HG03460 (cell line): ENCODE measurements around the gene ZMYM4.

ENCODE experiments used
- ATAC-seq: cut with Tn5 transposase; IDR thresholded peaks from one replicate; pipeline ENCODE4 v1.9.1; 2021; ENCODE audit not compliant: unreplicated experiment

Gene ZMYM4

DNA sequence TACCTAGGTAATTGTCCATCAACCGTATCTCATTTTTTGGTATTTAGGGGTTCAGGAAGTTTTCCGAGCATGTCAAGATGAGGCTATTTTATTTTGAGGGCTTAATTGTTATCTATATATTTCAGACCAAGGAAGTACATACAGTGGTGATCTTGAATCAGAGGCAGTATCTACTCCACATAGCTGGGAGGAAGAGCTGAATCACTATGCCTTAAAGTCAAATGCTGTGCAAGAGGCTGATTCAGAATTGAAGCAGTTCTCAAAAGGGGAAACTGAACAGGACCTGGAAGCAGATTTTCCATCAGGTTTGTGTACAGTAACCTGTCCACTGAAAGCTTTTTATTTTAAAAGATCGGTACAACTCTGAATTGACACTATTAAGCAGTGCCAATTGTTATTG, 130.2 kb downstream of the ZMYM4 start:
- no peak for ATAC-seq

DNA sequence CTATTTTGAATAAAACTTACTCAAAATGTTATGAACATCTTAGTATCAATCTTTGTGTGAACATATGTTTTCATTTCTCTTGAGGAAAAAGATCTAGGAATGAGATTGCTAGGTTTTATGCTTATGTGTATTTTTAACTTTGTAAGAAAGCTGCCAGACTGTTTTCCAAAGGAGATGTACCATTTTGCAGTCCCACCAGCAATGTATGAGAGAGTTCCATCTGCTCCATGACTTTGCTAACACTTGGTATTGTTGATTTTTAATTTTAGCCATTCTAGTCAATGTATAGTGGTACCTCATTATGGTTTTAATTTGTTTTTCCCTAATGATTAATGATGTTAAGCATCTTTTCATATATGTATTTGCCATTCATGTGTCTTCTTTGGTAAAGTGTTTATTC, 132.5 kb downstream of the ZMYM4 start:
- no peak for ATAC-seq

DNA sequence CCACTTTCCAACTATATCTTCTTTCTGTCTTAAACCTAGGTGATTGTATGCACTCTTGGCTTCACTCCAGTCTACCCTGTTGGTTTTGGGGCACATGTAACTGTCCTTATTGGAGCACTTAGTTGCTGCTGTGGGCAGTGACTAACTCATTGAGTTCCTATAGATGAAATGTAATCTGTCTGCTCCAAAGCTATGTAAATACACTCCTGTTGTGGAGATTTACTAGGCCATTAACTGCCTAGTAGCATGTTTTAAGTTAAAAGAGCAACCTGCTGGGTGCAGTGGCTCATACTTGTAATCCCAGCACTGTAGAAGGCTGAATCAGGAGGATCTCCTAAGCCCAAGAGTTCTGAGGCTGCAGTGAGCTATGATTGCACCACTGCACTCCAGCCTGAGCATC, 137.6 kb downstream of the ZMYM4 start:
- ATAC-seq, result no peak

DNA sequence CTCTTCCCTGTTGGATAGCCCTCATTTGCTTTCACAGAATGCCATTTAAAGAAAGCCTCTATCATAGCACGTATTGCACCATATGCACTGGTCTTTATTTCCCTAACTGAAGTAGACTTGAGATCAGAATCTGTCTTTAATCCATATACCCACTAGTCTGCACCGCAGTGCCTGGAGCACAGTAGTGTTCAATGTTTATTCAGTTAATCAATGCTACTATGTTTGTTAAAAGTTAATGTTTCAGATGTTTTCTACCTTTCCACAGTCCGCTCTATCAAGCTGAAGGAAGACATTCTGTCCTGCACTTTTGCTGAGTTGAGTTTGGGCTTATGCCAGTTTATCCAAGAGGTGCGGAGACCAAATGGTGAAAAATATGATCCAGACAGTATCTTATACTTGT, 139.2 kb downstream of the ZMYM4 start:
- no peak for ATAC-seq

DNA sequence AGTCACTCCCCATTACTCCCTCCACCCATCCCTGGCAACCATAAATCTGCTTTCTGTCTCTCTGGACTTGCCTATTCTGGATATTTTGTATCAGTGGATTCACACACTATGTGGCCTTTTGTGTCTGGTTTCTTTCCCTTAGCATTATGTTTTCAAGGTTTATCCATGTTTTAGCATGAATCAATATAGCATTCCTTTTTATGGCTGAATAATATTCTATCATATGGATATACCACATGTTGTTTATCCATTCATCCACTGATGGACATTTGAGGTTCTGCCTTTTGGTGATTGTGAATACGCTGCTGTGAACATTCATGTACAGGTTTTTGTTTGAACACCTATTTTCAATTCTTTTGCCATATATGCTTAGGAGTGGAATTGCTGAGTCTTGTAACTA, 140.4 kb downstream of the ZMYM4 start:
- no peak for ATAC-seq

DNA sequence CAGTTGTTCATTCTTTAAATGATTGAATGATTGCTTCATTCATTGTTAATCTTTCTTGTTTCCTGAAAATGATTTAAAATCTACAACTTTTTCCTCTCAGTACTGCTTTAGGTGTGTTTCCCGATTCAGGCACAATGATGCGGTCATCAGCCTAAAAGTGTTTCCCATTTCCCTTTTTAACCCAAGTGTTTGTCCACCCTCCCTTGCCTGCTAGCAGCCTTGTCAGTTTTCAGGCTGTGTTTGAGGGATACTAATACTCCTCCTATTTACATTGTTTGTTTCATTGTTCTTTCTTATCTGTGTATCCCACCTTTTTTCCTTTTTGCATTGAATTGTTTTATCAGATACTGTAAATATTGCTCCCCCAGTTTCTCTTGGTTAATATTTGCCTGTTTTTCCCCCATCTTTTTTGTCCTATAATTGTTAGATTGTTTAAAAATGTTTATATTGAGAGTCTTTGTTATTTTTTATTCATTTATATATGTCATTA, 157.6 kb downstream of the ZMYM4 start:
- no peak for ATAC-seq

DNA sequence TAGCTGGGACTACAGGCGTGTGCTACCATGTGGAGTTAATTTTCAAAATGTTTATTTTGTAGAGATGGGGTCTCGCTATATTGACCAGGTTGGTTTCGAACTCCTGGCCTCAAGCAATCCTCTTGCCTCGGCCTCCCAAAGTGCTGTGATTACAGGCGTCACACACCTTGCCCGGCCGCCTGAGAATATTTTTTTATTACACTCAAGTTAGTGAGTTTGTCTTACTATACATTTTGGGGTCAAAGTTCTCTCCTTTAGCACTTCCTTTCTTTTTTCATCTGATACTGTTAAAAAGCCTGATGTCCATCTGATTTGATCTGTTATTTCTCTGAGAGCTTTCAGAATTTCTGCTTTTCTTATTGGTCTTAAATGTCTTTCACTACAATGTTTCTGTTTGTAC, 159.9 kb downstream of the ZMYM4 start:
- no peak for ATAC-seq

DNA sequence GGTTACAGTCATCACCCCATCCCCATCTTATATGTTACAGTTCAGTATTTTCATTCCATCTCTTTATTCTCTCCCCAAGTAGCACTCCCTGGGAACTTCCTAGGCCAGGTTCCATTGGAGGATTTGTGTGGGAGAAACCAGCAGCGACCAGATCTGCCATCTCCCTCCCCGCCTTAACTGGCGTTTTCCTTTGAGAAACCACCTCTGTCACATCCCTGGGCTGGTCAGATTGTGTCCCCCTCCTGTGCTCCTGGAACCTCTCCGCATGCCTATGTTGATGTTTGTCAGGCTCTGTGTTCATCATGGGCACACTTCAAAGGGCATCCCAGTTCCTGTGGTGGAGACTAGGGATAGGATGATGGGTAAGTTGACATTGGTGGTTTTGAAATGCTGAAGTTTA, 162.3 kb downstream of the ZMYM4 start:
- ATAC-seq, result no peak

DNA sequence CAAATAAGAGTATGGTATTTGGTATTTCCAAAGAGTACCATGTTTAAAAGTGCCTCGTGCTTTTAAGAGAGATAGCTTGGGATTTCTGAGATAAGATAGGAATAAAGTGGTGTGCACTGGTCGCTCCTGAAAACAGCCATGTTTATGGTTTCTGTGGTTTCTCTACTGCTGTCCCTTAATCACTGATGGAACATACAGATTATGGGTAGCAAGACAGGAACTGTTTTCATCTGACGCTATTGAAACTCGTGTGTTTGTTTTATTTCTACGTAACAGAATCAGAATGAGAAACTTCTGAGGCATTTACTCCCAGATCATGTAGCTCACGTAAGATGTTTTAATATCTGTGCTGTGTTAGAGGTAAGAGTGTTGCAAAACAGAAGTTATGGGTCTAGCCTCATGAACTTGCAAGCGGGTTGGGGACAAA, 162.7 kb downstream of the ZMYM4 start:
- ATAC-seq, result no peak

DNA sequence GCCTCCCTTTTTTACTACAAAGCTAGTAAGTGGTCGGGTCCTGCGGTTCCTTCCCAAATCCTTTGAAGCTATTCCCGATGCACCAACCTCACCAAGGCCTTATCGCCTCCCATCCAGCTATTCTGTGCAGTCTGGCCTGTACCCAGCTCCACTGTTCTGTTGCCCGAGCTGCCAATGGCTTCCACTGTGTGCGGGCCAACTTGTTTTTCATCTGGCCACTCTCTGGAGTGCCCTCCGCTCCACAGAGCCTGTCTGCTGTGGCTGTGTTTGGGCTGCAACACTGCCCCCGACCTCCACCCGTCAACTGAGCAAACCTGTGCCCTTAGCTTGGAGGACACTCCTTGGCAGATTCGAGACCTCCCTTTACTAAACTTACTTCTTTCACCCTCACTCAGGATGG, 163.7 kb downstream of the ZMYM4 start:
- ATAC-seq, result no peak

DNA sequence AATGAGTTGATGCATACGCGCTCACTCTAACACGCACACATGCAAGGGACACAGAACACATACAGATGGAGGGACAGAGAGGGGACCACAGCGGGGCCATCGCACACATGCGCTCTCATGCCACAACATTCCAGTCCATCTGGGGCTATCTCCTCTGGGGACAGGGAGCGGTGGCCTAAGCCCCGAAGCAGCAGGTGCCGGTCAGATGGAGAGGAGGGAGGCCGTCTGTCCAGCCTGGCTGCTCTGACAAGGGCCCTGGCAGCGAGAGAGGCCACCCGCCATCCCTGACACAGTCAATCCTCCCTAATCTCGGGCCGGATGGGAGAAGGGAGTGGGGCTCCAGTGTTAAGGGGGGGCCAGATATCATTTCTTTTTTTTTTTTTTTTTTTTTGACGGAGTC, 165.2 kb downstream of the ZMYM4 start:
- ATAC-seq, result no peak

DNA sequence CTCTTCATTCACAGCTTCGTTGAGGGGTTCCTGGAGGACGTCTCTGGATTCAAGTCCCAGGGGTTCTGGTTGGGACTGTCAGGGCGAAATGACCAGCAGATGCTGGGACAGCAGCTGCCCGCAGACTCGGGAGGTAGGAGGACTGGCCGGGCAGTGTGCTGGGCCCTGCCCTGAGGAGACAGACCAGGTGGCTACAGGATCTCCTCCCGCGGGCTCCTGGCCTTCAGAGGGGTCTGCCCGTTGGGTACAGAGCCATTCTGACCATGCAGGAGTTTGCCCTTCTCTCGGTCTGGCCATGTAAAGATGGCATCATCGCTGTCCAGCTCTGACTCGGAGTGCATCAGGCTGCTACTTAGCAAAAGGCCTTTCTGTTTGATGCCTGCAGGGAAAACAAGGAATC, 166.2 kb downstream of the ZMYM4 start:
- ATAC-seq, result no peak

DNA sequence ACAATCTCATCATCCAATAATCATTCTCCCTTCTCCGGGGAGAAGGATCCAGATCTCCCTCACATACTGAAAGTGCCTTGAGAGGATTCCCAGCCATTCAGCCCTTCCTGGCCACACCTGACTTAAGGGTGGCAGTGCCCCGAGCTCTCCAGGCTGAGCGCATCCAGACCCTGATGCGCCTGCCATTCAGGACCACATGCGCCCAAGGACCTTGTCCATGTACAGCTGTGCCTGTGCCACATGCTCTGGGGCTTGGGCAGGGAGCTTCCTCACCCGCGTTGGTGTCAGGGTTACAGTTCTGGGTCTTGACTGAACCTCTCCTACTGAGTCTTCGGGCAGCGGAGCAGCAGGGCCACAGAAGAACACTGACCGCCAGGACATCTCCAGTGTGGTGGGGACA, 167.6 kb downstream of the ZMYM4 start:
- no peak for ATAC-seq

DNA sequence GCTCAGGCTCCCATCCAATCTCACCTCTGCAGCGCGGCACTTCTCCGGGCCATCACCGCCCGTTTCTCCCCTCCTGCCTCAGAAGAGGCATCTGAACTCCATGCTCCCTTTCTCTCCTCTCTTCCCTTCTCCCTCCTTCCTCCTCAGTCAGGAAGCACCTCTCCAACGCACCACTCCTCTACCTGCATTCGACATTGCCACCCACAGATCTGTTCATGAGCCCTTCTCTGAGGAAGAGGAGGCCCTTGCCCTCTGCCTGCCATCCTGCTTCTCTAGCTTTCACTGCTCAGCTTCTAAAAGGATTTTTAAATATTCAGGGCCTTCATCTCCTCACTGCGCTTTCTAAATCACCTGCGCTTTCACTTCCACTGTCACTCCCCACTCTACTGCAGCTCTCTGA, 168.7 kb downstream of the ZMYM4 start:
- no peak for ATAC-seq

DNA sequence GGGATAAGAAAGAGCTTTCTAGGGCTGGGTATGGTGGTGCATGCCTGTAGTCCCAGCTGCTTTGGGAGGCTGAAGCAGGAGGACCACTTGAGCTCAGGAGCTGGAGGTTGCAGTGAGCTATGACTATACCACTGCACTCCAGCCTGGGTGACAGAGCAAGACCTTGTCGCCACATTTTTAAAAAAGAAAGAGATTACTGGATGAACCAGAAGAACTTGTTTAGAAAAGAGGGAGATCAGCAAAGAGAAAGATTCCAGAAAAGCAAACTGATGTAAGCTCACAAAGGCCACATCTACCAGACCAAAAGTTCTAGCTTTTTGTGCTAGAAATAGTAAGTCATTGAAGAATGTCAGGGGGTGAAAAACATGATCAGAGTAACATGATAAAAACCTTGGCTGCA, 171.1 kb downstream of the ZMYM4 start:
- ATAC-seq, result no peak

DNA sequence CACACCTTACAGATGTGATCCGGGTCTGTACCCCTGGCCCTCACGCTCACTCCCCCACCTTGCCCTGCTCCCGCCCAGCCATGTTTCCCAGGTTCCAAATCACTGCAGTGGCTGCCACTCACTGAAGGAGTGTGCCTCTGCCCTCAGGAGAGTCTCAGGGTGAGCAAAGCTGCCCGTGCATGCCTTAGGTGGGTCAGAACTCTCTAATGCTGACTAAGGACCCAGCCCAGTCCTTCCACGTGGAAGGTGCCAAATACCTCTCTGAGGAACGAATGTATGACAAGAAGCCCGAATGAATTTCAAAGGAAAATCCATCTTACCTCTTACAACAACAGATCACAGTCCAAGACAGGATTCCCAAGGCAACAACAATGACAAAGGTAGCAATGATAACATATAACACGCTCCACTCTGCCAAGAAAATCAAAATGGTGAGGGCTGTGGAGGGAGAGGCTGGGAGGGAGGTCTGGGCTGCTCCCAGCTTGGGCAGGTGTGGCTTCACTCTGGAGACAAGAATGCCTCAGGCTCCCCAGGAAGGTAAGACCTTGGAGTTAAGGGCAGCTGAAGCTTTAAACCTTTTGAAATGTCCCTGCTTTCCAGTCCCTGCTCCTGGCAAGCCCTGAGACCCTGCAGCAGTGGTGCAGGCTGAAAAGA, 173.5 kb downstream of the ZMYM4 start:
- ATAC-seq, result no peak

DNA sequence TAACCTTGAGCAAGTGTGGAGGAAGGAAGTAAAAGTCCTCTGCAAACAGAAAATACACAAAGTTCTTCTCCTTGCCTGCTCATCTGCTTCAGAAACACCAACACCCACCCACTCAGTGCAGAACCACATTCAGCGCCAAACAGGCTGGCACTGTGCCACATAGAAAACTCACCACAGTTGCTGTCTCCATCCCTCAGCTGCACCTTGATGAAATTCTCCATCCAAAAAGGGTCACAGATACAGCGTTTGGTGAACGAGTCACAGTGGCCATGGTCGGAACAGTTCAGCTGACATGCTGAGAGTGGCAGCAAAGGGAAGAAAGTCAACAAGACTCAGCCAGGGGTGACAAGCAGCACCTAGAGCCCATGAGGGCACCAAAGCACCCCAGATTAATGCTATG, 174.2 kb downstream of the ZMYM4 start:
- ATAC-seq, result no peak

DNA sequence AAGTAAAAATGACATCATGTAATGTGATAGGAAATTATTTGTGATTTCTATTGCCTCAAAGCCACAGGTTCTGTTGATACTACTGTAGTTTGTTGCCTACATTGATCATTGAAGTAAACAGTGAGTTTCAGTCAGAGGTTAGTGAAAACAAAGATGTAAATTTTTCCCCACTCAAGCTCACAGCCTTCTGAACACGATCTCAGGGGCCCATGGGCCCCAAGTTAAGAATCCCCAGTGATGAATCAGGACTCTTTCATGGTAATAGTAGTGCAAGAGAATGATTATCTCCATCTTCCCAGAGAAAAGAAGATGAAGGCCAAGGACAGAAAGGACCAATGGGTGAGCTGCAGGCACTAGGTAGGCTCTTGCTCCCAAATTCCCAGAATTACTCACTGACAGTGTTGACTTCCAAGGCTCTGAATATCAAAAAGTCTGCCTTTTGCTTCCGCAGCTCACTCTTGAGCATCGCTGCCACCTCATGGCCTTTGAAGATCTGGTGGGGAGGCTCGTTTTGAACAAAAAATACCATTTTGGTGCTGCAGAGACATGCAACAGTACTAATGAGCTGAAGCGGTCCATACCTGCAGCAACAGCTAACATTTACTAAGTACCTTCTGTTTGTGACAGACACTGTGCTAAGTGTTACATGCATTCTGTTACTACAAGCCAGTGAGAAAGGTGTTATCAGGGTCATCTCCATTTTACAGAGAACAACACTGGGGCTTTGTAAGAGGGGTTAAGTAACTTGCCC, 175.4 kb downstream of the ZMYM4 start:
- no peak for ATAC-seq

DNA sequence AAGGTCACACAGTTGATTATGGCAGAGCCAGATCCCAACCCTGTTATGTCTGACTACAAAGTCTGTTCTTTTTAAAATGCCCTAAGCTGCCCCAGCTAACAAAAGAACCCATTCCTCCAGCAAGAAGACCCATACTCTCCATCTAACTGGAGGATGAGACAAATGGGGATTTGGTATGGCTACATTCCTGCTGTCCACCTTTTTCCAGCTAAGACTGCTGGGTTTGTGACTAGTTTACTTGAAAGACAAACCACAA, 175.9 kb downstream of the ZMYM4 start:
- ATAC-seq, result no peak

DNA sequence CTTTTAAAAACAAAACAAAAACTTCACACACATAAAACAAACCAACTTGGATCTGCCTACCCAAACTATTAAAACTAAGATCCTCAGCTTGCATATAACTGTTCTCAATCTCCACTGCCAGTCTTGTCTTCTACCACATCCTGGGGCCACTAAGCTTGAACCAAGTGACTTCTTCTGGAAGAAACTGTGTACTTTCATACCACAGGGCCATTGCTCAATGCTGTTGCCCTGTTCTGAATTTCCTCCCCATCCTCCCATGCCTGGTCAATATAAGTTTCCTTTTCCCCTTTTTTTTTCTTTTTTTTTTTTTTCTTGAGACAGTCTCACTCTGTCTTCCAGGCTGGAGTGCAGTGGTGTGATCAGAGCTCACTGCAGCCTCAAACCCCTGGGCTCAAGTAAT, 178.8 kb downstream of the ZMYM4 start:
- ATAC-seq, result no peak

DNA sequence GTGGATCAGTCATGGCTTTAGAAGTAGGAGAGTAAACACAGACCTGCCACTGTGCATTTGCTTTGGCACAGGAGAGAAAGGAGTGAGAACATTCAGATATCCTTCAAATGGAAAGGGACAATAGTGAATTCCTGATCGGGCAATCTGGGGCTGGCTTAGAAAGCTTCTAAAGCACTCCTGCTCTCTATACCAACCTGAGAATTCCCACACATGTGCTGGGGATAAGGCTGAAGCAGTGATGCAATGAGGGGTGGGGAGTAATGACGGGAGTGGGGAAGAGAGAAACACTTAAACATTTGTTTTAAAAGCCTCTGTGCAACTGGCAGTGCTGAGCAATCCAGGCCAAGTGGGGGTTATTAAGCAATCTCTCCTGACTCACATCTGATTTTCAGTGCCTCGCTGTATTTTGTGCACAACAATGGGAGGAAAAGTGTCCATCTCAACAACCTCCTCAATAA, 179.9 kb downstream of the ZMYM4 start:
- no peak for ATAC-seq

DNA sequence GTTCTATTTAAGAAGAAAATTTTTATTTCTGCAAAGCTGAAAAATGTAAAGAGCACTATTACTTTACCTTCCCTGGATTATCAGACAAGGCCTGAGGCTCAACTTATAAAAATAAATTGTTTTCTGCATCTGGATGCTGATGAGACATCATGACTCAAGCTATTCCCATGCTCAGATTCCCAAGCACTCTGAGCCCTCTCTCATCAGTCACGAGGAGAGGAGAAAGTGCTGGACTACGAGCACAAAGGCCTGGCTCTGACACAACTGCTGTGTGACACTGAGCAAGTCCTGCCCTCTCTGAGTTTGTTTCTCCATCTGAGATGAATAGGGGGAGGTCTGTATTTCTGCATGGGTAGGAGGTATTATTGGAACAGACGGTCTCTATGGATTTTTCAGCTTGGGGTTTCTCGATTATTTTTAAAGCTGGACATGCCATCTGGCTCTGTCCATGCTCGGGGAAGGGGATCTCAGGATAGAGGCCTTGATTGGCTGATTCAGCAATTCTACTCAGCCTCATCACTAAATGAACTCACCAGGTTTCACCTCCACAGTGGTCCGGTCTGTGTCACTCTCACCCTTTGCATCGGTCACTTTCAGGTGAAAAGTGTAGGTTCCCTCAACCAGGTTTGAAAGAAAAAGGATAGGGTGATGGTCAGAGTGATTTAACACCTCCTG, 181.0 kb downstream of the ZMYM4 start:
- no peak for ATAC-seq
